HepG2 (cell line): Measurements from ENCODE around the gene CTSA. TPM values are rescaled to one million over a fixed set of nuclear protein-coding genes. Genes with fewer than 3 reads are reported as not detected.

Experiments
- ARID2 ChIP-seq: sonication (generic); formaldehyde crosslinking; IDR thresholded peaks from 2 replicates; pipeline ENCODE4 v1.8.1; 2022; ENCODE audit warnings: mild to moderate bottlenecking, missing genetic modification reagents, borderline replicate concordance
- BRF2 ChIP-seq: sonication (generic); formaldehyde crosslinking; IDR thresholded peaks from 2 replicates; pipeline ENCODE4 v1.8.1; 2022; ENCODE audit warnings: mild to moderate bottlenecking, missing genetic modification reagents
- EED ChIP-seq: sonication (generic); formaldehyde crosslinking; IDR thresholded peaks from 2 replicates; pipeline ENCODE4 v1.5.0; 2020; ENCODE audit warnings: mild to moderate bottlenecking, missing genetic modification reagents
- ESRRA ChIP-seq: sonication (generic); formaldehyde crosslinking; IDR thresholded peaks from 2 replicates; pipeline ENCODE4 v1.5.1; 2020; ENCODE audit warnings: mild to moderate bottlenecking, low read depth, missing genetic modification reagents
- GLMP ChIP-seq: sonication (generic); formaldehyde crosslinking; IDR thresholded peaks from 2 replicates; pipeline ENCODE4 v1.9.0; 2021; ENCODE audit warnings: missing genetic modification reagents, mild to moderate bottlenecking, borderline replicate concordance
- HOXD1 ChIP-seq: sonication (generic); formaldehyde crosslinking; IDR thresholded peaks from 2 replicates; pipeline ENCODE4 v1.5.0; 2020; ENCODE audit warnings: missing genetic modification reagents
- KDM3A ChIP-seq: IDR thresholded peaks from 2 replicates; pipeline ENCODE4 v1.6.1; 2018; ENCODE audit warnings: low read depth, missing compliant biosample characterization
- MEF2D ChIP-seq: sonication (generic); formaldehyde crosslinking; IDR thresholded peaks from 2 replicates; pipeline ENCODE4 v1.5.1; 2020; ENCODE audit warnings: mild to moderate bottlenecking, missing genetic modification reagents
- NFATC3 ChIP-seq: sonication (generic); formaldehyde crosslinking; IDR thresholded peaks from 2 replicates; pipeline ENCODE4 v1.5.1; 2020; ENCODE audit warnings: mild to moderate bottlenecking, missing genetic modification reagents
- NR0B2 ChIP-seq: sonication (generic); formaldehyde crosslinking; IDR thresholded peaks from 2 replicates; pipeline ENCODE4 v1.4.0; 2020; ENCODE audit warnings: mild to moderate bottlenecking, missing genetic modification reagents
- NR2C2 ChIP-seq: sonication (generic); formaldehyde crosslinking; IDR thresholded peaks from 2 replicates; pipeline ENCODE4 v1.4.0; 2020; ENCODE audit warnings: missing genetic modification reagents, mild to moderate bottlenecking, moderate library complexity, borderline replicate concordance
- NR2F2 ChIP-seq: IDR thresholded peaks from 2 replicates; pipeline ENCODE4 v1.6.1; 2012; ENCODE audit warnings: low read depth, inconsistent platforms, borderline replicate concordance
- SETDB1 ChIP-seq: sonication (generic); formaldehyde crosslinking; IDR thresholded peaks from 2 replicates; pipeline ENCODE4 v1.5.1; 2020; ENCODE audit warnings: missing genetic modification reagents, mild to moderate bottlenecking, borderline replicate concordance
- SOX6 ChIP-seq, 2 experiments: fragments of 450-650 bp in 1 of 2; sonication (generic) in 1 of 2; formaldehyde crosslinking in 1 of 2; IDR thresholded peaks; 2 replicates each; pipeline versions ENCODE4 v1.4.0 to v1.6.1; 2017 to 2020; ENCODE audit warnings: antibody characterized with exemption in 1 of 2, mild to moderate bottlenecking in 1 of 2, missing genetic modification reagents in 1 of 2
- SUZ12 ChIP-seq: fragments of 150-350 bp; IDR thresholded peaks from 2 replicates; pipeline ENCODE4 v1.6.1; 2014; ENCODE audit warnings: low read depth, low read length
- XBP1 ChIP-seq: sonication (generic); formaldehyde crosslinking; IDR thresholded peaks from 2 replicates; pipeline ENCODE4 v1.5.0; 2020; ENCODE audit warnings: missing genetic modification reagents
- ZC3H13 ChIP-seq: sonication (generic); formaldehyde crosslinking; IDR thresholded peaks from 2 replicates; pipeline ENCODE4 v1.8.1; 2023; ENCODE audit warnings: mild to moderate bottlenecking, missing genetic modification reagents, moderate library complexity
- ZNF232 ChIP-seq: sonication (generic); formaldehyde crosslinking; IDR thresholded peaks from 2 replicates; pipeline ENCODE4 v1.4.0; 2020; ENCODE audit warnings: missing genetic modification reagents, borderline replicate concordance
- ZNF878 ChIP-seq: sonication (generic); formaldehyde crosslinking; IDR thresholded peaks from 2 replicates; pipeline ENCODE4 v1.8.1; 2023; ENCODE audit warnings: mild to moderate bottlenecking, missing genetic modification reagents, moderate library complexity
- ZSCAN9 ChIP-seq: IDR thresholded peaks from 2 replicates; pipeline ENCODE4 v1.6.1; 2016; ENCODE audit warnings: borderline replicate concordance
- polyA plus RNA-seq, 8 experiments: library from polyadenylated mRNA; depleted of rRNA in 3 of 8; stranded (reverse) in 7 of 8; unstranded in 1 of 8; fragments of >200 nt; fragmentation: Illumina TruSeq in 4 of 8; extraction: Trizol in 4 of 8; gene quantifications; 2 replicates each; pipeline versions ENCODE4 v1.2.1 to v1.2.3, GENCODE V29; 2011 to 2016; ENCODE audit warnings: low read depth in 4 of 8, missing spikeins in 1 of 8, mixed read lengths in 1 of 8; ENCODE audit not compliant: insufficient read depth in 1 of 8
- total RNA-seq, 5 experiments: library from RNA; depleted of rRNA; stranded (reverse); fragments of >200 nt; fragmentation: Illumina TruSeq; extraction: Trizol; gene quantifications; 2 replicates each; pipeline ENCODE4 v1.2.3, GENCODE V29; 2016; ENCODE audit warnings: low read depth in 1 of 5
- TF ChIP-seq, protein P1 (sequence below): sonication (generic); formaldehyde crosslinking; IDR thresholded peaks from 2 replicates; pipeline ENCODE4 v1.4.0; 2020; ENCODE audit warnings: missing genetic modification reagents

CTSA gene
- total and polyA plus RNA-seq, 2 of the 13 experiments (the other 11 are each of a cell fraction or from before 2014, with no cell fraction given) = 202 to 231 TPM

DNA sequence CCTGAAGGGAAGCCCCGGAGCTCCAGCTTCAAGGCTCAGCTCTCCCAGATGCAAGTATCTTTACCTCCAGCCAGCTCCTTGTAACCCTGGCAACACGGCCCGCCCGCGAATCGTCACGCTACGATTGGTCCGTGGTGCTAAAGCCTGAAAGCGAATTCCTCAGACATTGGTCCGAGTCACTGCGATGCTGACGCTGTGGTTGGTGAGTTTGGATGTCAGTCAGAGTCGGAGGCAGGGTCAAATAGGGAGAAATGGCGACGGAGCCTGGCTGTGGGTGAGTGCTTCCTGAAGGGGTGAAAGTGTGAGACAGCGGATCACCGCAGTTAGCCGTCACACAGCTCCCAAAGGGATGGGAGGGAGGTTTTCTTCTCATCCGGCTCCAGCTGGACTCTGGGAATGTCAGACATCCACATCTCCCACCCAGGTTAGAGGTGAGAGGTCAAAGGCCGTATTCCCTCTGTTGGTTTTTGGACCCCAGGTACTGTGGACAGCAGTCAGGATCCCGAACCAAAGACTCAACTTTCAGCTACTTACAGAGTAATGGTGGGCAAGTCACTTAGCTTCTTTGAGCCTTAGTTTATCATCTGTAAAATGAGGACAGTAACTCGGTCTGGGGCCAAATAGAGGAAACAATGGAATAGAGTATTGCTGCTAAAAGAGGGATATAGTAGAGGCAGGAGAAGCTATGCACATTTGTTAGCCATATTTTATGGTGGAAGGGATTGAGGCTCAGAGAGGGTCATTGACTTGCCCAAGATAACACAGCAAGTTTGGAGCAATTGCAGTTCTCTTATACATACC lies 9.9 kb upstream of the CTSA start, which contains the start of gene ZSWIM1 (continued):
- TF ChIP-seq, protein P1, sequence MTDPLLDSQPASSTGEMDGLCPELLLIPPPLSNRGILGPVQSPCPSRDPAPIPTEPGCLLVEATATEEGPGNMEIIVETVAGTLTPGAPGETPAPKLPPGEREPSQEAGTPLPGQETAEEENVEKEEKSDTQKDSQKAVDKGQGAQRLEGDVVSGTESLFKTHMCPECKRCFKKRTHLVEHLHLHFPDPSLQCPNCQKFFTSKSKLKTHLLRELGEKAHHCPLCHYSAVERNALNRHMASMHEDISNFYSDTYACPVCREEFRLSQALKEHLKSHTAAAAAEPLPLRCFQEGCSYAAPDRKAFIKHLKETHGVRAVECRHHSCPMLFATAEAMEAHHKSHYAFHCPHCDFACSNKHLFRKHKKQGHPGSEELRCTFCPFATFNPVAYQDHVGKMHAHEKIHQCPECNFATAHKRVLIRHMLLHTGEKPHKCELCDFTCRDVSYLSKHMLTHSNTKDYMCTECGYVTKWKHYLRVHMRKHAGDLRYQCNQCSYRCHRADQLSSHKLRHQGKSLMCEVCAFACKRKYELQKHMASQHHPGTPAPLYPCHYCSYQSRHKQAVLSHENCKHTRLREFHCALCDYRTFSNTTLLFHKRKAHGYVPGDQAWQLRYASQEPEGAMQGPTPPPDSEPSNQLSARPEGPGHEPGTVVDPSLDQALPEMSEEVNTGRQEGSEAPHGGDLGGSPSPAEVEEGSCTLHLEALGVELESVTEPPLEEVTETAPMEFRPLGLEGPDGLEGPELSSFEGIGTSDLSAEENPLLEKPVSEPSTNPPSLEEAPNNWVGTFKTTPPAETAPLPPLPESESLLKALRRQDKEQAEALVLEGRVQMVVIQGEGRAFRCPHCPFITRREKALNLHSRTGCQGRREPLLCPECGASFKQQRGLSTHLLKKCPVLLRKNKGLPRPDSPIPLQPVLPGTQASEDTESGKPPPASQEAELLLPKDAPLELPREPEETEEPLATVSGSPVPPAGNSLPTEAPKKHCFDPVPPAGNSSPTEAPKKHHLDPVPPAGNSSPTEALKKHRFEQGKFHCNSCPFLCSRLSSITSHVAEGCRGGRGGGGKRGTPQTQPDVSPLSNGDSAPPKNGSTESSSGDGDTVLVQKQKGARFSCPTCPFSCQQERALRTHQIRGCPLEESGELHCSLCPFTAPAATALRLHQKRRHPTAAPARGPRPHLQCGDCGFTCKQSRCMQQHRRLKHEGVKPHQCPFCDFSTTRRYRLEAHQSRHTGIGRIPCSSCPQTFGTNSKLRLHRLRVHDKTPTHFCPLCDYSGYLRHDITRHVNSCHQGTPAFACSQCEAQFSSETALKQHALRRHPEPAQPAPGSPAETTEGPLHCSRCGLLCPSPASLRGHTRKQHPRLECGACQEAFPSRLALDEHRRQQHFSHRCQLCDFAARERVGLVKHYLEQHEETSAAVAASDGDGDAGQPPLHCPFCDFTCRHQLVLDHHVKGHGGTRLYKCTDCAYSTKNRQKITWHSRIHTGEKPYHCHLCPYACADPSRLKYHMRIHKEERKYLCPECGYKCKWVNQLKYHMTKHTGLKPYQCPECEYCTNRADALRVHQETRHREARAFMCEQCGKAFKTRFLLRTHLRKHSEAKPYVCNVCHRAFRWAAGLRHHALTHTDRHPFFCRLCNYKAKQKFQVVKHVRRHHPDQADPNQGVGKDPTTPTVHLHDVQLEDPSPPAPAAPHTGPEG (CRISPR knock-in tag) = peak; percentile 83; the same call in 1 of the 2 replicates
- TF ChIP-seq ZNF878 (CRISPR knock-in tag) (no peak), SETDB1 (CRISPR knock-in tag) (no peak), KDM3A (CRISPR knock-in tag) (0 out of 2 replicates have a peak, but pooled peaks have one; percentile 24), ZC3H13 (CRISPR knock-in tag) (peak; percentile 91), NFATC3 (CRISPR knock-in tag) (peak; percentile 95), NR2F2 (peak; percentile 89), ZNF232 (CRISPR knock-in tag) (peak; percentile 92; the same call in 1 of the 2 replicates), NR2C2 (CRISPR knock-in tag) (peak; percentile 98), ZSCAN9 (CRISPR knock-in tag) (peak; percentile 16; the same call in 1 of the 2 replicates), SUZ12 (no peak), MEF2D (CRISPR knock-in tag) (peak; percentile 73), NR0B2 (CRISPR knock-in tag) (peak; percentile 64; the same call in 1 of the 2 replicates), BRF2 (CRISPR knock-in tag) (no peak), GLMP (CRISPR knock-in tag) (no peak), HOXD1 (CRISPR knock-in tag) (no peak), SOX6 (IDR thresholded peaks at IDR 0.05) (no peak), SOX6 (CRISPR knock-in tag; IDR thresholded peaks at IDR 0.05) (peak; percentile 64), ARID2 (CRISPR knock-in tag) (0 out of 2 replicates have a peak, but pooled peaks have one; percentile 44), ESRRA (peak; percentile 80; the same call in 1 of the 2 replicates), EED (CRISPR knock-in tag) (peak; percentile 70; the same call in 1 of the 2 replicates), XBP1 (CRISPR knock-in tag) (no peak)
